CD4-positive, alpha-beta T cell (primary cell): ENCODE data around the gene STIMATE. TPM values are rescaled to one million over a fixed set of nuclear protein-coding genes. Genes with fewer than 3 reads are reported as not detected.
A peak's percentile ranks its signal among the peaks of the same experiment; 100 is the strongest.

Source experiments
- ATAC-seq: fragments of 200-7000 bp; cut with Tn5 transposase; one replicate; pipeline ENCODE4 v1.10.0; 2022; ENCODE audit warnings: mild to moderate bottlenecking; ENCODE audit not compliant: poor library complexity
- CTCF ChIA-PET: fragments of 350-600 bp; sonication (Branson Sonifier 250); formaldehyde crosslinking; loops from one replicate; lab custom pipeline; 2021; ENCODE audit warnings: antibody characterized with exemption, inconsistent platforms; lab: Charles Lee
- POLR2A ChIA-PET: fragments of 350-600 bp; sonication (Branson Sonifier 250); formaldehyde crosslinking; loops from one replicate; lab custom pipeline; 2021; ENCODE audit warnings: antibody characterized with exemption, inconsistent platforms; lab: Charles Lee
- DNase-seq, 14 experiments: peaks; one replicate each; pipeline ENCODE4 v3.0.0-alpha.2; 2013 to 2020; ENCODE audit warnings: mixed read lengths in 2 of 14
- H3K27ac ChIP-seq, 2 donors: one replicate each; pipeline versions ENCODE4 v1.5.1 to v1.7.0; 2013; ENCODE audit warnings: low read length in 2 of 2, low read depth in 1 of 2, mild to moderate bottlenecking in 1 of 2
- H3K27me3 ChIP-seq, 2 experiments: 1 replicate in 1 of 2; 2 replicates in 1 of 2; pipeline versions ENCODE4 v1.6.1 to v1.7.0; 2013; ENCODE audit warnings: low read length in 2 of 2, control low read depth in 1 of 2, mild to moderate bottlenecking in 1 of 2, moderate library complexity in 1 of 2; ENCODE audit not compliant: insufficient read depth in 2 of 2, control insufficient read depth in 1 of 2
- H3K36me3 ChIP-seq: one replicate; pipeline ENCODE4 v1.6.1; 2013; ENCODE audit warnings: low read length, control low read depth; ENCODE audit not compliant: insufficient read depth
- H3K4me1 ChIP-seq: one replicate; pipeline ENCODE4 v1.6.1; 2013; ENCODE audit warnings: low read length, control low read depth; ENCODE audit not compliant: insufficient read depth
- H3K4me3 ChIP-seq: one replicate; pipeline ENCODE4 v1.5.1; 2013; ENCODE audit warnings: mild to moderate bottlenecking, low read length, moderate library complexity
- H3K9me3 ChIP-seq, 2 experiments: 1 replicate in 1 of 2; 2 replicates in 1 of 2; pipeline versions ENCODE4 v1.6.1 to v1.7.0; 2013; ENCODE audit warnings: low read length in 2 of 2, mild to moderate bottlenecking in 2 of 2, control low read depth in 1 of 2, moderate library complexity in 1 of 2; ENCODE audit not compliant: control insufficient read depth in 1 of 2, insufficient read depth in 1 of 2
- H3K27ac Mint-ChIP-seq: one replicate; pipeline ENCODE4 v1.8.0; 2020; ENCODE audit warnings: mixed read lengths
- H3K27me3 Mint-ChIP-seq: one replicate; pipeline ENCODE4 v1.8.0; 2021; ENCODE audit warnings: mixed read lengths
- H3K36me3 Mint-ChIP-seq: one replicate; pipeline ENCODE4 v1.8.0; 2021; ENCODE audit warnings: low read depth, mixed read lengths
- H3K4me1 Mint-ChIP-seq: one replicate; pipeline ENCODE4 v1.8.0; 2021; ENCODE audit warnings: low read depth, mixed read lengths
- H3K4me3 Mint-ChIP-seq: one replicate; pipeline ENCODE4 v1.8.0; 2020; ENCODE audit warnings: mild to moderate bottlenecking, mixed read lengths
- H3K9me3 Mint-ChIP-seq: one replicate; pipeline ENCODE4 v1.8.0; 2020; ENCODE audit warnings: mixed read lengths
- intact Hi-C, 2 experiments: fragments of 100-400 bp; cut with DNase I in 1 of 2; cut with micrococcal nuclease in 1 of 2; formaldehyde crosslinking; loops; one replicate each; pipeline versions ENCODE4 v1.15.1 to v1.9.0; 2023 to 2025; cut with DNase I, micrococcal nuclease
- total RNA-seq, 174 experiments: library from RNA in 2 of 174; stranded (reverse) in 2 of 174; gene quantifications; one replicate each; pipeline ENCODE4 v1.2.3 and lab custom pipeline; 2021 to 2026
- TF ChIP-seq, protein P1 (sequence below): fragments of 200-600 bp; IDR thresholded peaks from one replicate; pipeline ENCODE4 v1.8.0; 2022; ENCODE audit warnings: antibody characterized with exemption, mild to moderate bottlenecking

Gene STIMATE
- total RNA-seq, 2 experiments from 2014 or later = 39.8 to 42.6 TPM

DNA sequence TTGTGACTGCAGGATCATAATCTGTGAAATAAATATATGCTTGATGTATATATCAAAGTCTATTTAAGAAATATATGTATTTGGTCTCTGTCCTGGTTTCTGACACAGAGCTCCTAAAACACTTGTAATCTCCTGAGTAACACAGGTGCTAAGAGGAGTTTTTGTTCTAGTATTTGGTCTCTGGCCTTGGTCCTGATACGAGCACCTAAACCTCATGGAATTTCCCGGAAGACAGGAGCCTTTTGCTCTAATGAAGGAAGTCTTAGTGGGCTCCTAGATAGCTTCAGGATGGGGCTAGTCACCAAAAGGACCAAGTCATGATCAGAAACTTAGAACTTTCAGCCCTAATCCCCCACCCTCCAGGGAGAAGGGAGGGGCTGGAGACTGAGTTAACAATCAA is 43.3 kb downstream of the STIMATE start:
- DNase-seq (no peak), ATAC-seq (no peak)
- Mint-ChIP-seq H3K27ac (no peak overlapping the region), H3K9me3 (no peaks in the 10 kb centered on the region), H3K27me3 (no peaks in the 10 kb centered on the region), H3K36me3 (peaks cover 39% of the 10 kb centered on the region), H3K4me3 (no peak overlapping the region), H3K4me1 (no peaks in the 10 kb centered on the region)
- Histone ChIP-seq H3K4me3 (no peak overlapping the region), H3K36me3 (peaks cover 59% of the 10 kb centered on the region), H3K27ac (no peak overlapping the region), H3K9me3 (no peaks in the 10 kb centered on the region), H3K27me3 (no peaks in the 10 kb centered on the region), H3K4me1 (no peaks in the 10 kb centered on the region)
- intact Hi-C loops = loop anchor here (5.0 kb wide), 2 partner anchors 133 to 343 kb away; no protein-coding TSS in a partner anchor
- POLR2A ChIA-PET = no interaction called here
- TF ChIP-seq, protein P1, sequence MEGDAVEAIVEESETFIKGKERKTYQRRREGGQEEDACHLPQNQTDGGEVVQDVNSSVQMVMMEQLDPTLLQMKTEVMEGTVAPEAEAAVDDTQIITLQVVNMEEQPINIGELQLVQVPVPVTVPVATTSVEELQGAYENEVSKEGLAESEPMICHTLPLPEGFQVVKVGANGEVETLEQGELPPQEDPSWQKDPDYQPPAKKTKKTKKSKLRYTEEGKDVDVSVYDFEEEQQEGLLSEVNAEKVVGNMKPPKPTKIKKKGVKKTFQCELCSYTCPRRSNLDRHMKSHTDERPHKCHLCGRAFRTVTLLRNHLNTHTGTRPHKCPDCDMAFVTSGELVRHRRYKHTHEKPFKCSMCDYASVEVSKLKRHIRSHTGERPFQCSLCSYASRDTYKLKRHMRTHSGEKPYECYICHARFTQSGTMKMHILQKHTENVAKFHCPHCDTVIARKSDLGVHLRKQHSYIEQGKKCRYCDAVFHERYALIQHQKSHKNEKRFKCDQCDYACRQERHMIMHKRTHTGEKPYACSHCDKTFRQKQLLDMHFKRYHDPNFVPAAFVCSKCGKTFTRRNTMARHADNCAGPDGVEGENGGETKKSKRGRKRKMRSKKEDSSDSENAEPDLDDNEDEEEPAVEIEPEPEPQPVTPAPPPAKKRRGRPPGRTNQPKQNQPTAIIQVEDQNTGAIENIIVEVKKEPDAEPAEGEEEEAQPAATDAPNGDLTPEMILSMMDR = no peak
- CTCF ChIA-PET = no interaction called here

DNA sequence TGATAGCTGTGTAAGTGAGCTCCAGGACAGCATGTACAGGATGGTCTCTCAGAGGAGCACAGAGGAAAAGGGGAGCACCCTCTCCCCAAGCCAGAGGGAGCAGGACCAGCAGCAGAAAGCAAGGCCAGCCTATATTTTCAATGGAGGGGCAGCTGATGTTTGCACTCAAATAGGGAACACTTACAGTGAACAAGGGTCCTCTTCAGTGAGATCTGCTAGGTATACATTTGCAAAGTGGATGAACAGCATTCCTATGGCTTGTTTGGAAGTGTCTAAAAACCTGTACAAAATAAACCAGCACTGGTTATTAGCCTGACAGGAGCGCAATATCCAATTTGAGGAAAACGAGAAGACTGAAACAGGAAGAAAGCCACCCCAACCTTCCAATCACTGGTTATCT is 44.9 kb downstream of the STIMATE start:
- peaks cover 53% of the 10 kb centered on the region for H3K36me3 Mint-ChIP-seq
- intact Hi-C loops = loop anchor here (2.0 to 5.0 kb wide), 3 partner anchors 135 to 345 kb away; no protein-coding TSS in a partner anchor
- no peak for DNase-seq
- no peaks in the 10 kb centered on the region for H3K4me1 ChIP-seq
- H3K36me3 ChIP-seq = peaks cover 68% of the 10 kb centered on the region
- ChIA-PET POLR2A (no interaction called here), CTCF (no interaction called here)
- no peak overlapping the region for H3K27ac ChIP-seq
- H3K4me3 Mint-ChIP-seq = no peak overlapping the region
- no peaks in the 10 kb centered on the region for H3K27me3 ChIP-seq
- H3K4me1 Mint-ChIP-seq = no peaks in the 10 kb centered on the region
- ATAC-seq = no peak
- no peak overlapping the region for H3K27ac Mint-ChIP-seq
- TF ChIP-seq, protein P1 = no peak
- H3K9me3 Mint-ChIP-seq = no peaks in the 10 kb centered on the region
- H3K4me3 ChIP-seq = no peak overlapping the region
- H3K9me3 ChIP-seq = no peaks in the 10 kb centered on the region
- no peaks in the 10 kb centered on the region for H3K27me3 Mint-ChIP-seq

DNA sequence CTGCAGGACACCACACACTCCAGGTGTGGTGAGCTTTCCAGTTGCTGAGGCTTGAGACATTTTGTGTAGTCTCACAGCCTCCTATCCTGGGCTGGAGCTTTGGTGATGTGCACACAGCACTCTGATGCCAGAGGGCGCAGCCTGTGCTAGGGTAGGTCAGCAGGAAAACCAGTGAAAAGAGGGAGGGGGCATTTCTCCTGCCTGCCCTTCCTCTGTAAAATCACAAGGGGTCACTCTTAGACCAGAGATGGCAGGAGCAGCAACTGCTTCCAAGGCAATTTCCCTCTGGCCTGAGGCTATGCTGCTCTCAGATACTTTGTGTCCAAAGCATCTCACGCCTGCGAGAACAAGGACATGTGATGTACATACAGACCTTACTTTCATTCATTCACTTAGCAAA is 46.0 kb downstream of the STIMATE start:
- Mint-ChIP-seq H3K27me3 (no peaks in the 10 kb centered on the region), H3K36me3 (peaks cover 56% of the 10 kb centered on the region), H3K4me3 (no peak overlapping the region), H3K27ac (no peak overlapping the region), H3K4me1 (no peaks in the 10 kb centered on the region), H3K9me3 (no peaks in the 10 kb centered on the region)
- intact Hi-C loops = loop anchor here (5.0 kb wide), 2 partner anchors 136 to 346 kb away; no protein-coding TSS in a partner anchor
- CTCF ChIA-PET = interaction anchor here (1.2 kb wide), 1 partner anchor 74 kb away, joined by 3 read pairs; no protein-coding TSS in a partner anchor
- TF ChIP-seq, protein P1 = peak; percentile 55
- H3K9me3 ChIP-seq = no peaks in the 10 kb centered on the region
- POLR2A ChIA-PET = no interaction called here
- no peaks in the 10 kb centered on the region for H3K27me3 ChIP-seq
- H3K4me3 ChIP-seq = no peak overlapping the region
- H3K27ac ChIP-seq = no peak overlapping the region
- DNase-seq = peak in 5 of 14 experiments; percentile 12 to 62 (median 34)
- ATAC-seq = peak; percentile 69
- no peaks in the 10 kb centered on the region for H3K4me1 ChIP-seq
- peaks cover 71% of the 10 kb centered on the region for H3K36me3 ChIP-seq
